ENCODE results near the gene EIF6.

The EIF6 gene

GRCh38 chr20:35312318-35312717, 27.7 kb upstream of the EIF6 start:
- DNase-seq (ENCODE audit: low read depth): peak; percentile 93

GRCh38 chr20:35311822-35312221, 27.2 kb upstream of the EIF6 start:
- no peak for DNase-seq (ENCODE audit: low read depth)

- DNase-seq (ENCODE audit: low read depth): no peak
These were observed 26.8 kb upstream of the EIF6 start for GRCh38 chr20:35311409-35311808.

GRCh38 chr20:35307666-35308653, 23.4 kb upstream of the EIF6 start:
- peak; percentile 88 for DNase-seq (ENCODE audit: low read depth)

- DNase-seq (ENCODE audit: low read depth): no peak
These were observed 22.5 kb upstream of the EIF6 start for GRCh38 chr20:35306931-35307517.

GRCh38 chr20:35305682-35306556, 21.3 kb upstream of the EIF6 start:
- DNase-seq (ENCODE audit: low read depth): peak; percentile 98

- DNase-seq (ENCODE audit: low read depth): no peak
These were observed 20.4 kb upstream of the EIF6 start for GRCh38 chr20:35304956-35305355.

- no peak for DNase-seq (ENCODE audit: low read depth)
These were observed 19.3 kb upstream of the EIF6 start for GRCh38 chr20:35303735-35304491.

GRCh38 chr20:35303382-35303734, 18.8 kb upstream of the EIF6 start:
- no peak for DNase-seq (ENCODE audit: low read depth)

- DNase-seq (ENCODE audit: low read depth): no peak
These were observed 18.1 kb upstream of the EIF6 start for GRCh38 chr20:35302421-35303335.

- no peak for DNase-seq (ENCODE audit: low read depth)
These were observed 16.9 kb upstream of the EIF6 start for GRCh38 chr20:35301426-35301825.

GRCh38 chr20:35300469-35301262, 16.1 kb upstream of the EIF6 start:
- DNase-seq (ENCODE audit: low read depth): no peak

GRCh38 chr20:35299780-35300179, 15.2 kb upstream of the EIF6 start:
- no peak for DNase-seq (ENCODE audit: low read depth)

- DNase-seq (ENCODE audit: low read depth): no peak
These were observed 13.7 kb upstream of the EIF6 start for GRCh38 chr20:35298264-35298663.

- DNase-seq (ENCODE audit: low read depth): no peak
These were observed 13.2 kb upstream of the EIF6 start for GRCh38 chr20:35297740-35298139.

- DNase-seq (ENCODE audit: low read depth): no peak
These were observed 12.6 kb upstream of the EIF6 start for GRCh38 chr20:35297155-35297554.

GRCh38 chr20:35296101-35296554, 11.6 kb upstream of the EIF6 start:
- DNase-seq (ENCODE audit: low read depth): no peak

GRCh38 chr20:35295674-35296073, 11.1 kb upstream of the EIF6 start:
- no peak for DNase-seq (ENCODE audit: low read depth)

GRCh38 chr20:35295058-35295457, 10.5 kb upstream of the EIF6 start:
- no peak for DNase-seq (ENCODE audit: low read depth)

GRCh38 chr20:35294293-35294685, 9.7 kb upstream of the EIF6 start:
- DNase-seq (ENCODE audit: low read depth): no peak

All from HS-5 (cell line).